GM19463 (cell line): Measurements from ENCODE around the gene AVPR1A.
"Not testable (repeated sequence)": the region's sequence is repeated elsewhere in the genome, so short reads cannot be mapped to it uniquely, and the experiment has no call there.

Experiments used
- ATAC-seq: cut with Tn5 transposase; IDR thresholded peaks from one replicate; pipeline ENCODE4 v1.9.1; 2021; ENCODE audit warnings: mild to moderate bottlenecking, moderate library complexity; ENCODE audit not compliant: unreplicated experiment

Gene AVPR1A

DNA sequence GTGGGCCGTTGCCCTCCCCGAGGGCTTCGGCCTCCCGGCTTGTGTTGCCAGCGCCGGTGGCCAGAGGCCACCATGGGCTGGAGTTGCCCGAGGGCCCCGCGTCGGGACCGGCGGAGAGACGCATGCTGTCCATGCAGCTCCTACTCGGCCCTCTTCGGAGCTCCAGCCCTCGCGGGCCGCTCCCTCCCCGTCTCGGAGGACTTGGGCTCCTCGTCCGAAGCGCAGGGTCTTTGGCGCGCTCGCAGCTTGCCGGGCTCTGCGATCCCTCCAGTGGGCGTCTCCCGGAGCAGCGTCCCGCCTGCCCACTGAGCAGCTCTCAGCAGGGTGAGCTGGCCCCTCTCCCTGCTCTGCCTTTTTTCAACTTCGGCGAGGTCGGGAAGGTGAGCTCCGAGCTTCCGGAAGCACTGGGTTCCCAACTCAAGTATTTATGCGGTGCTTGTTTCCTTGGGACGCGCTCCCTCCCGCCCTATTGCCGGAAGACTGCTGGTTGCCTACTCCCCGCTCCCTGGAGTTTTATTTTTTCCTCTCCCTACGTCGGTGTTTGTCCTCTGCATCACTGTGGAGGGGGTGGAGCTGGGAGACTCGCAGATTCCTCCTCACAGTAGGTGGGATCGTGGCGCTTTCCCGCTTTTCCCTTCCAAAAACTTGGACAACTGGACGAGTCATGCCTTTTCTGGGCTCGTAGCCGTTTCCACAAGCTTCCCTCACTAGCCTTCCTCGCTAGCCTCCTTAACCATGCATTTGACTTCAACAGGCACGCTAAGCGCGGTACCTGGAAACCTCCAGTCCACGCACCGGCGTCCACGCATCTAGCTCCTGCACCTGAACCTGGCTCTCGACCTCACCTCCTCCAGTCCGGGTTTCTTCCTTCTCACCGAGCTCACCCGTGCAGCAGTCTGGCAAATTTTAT is at the start of gene AVPR1A:
Gene AVPR1A (minus strand): TSS at position 489 of the 910 bp plus-strand sequence. CDS start 365 bp downstream, at position 124.
- ATAC-seq: no peak

DNA sequence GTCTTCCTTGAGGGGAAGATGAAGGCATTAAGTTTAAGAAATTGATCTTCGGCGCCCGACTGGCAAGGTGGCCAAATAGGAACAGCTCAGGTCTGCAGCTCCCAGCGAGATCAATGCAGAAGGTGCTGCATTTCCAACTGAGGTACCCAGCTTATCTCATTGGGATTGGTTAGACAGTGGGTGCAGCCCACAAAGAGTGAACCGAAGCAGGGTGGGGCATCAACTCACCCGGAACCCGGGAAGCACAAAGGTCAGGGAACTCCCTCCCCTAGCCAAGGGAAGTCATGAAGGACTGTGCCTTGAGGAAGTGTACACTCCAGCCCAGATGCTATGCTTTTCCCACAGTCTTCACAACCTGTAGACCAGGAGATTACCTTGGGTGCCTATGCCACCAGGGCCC is 45.2 kb upstream of the AVPR1A start:
- ATAC-seq: no peak

DNA sequence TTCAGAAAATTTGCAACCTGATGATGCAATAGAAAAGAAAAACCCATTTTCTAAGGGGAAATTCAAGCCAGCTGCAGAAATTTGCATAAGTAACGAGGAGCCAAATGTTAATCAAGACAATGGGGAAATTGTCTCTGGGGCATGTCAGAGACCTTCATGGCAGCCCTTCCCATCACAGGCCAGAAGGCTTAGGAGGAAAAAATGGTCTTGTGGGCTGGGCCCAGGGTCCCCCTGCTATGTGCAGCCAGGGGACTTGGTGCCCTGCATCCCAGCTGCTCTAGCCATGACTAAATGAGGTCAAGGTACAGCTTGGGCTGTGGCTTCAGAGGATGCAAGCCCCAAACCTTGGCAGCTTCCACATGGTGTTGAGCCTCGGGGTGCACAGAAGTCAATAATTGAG is 28.2 kb upstream of the AVPR1A start:
- no peak for ATAC-seq

- ATAC-seq: no peak
These were observed 19.3 kb upstream of the AVPR1A start for GRCh38 chr12:63170321-63170720.

GRCh38 chr12:63167741-63168140 is 16.7 kb upstream of the AVPR1A start:
- not testable (repeated sequence) for ATAC-seq

- ATAC-seq: no peak
These were observed 13.9 kb upstream of the AVPR1A start for GRCh38 chr12:63164911-63165310.

DNA sequence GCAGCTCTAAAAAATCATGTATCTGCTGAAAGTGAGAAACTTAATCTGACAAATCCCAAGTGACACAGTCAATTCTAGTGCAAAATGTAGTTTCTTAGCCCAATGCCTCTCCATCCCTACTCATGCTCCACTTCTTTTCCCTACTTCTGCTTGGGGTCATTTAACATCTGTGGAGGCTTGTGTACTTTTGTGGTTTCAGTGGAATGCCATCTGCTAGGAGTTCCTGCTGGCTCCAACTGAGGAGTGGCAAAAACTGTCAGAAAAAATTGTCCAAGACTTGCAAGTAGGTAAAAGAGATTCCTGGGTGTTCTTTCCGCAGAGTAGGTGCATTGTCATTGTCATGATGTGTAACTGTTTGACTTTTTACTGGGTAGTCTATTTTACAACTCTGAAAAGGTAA is 12.5 kb upstream of the AVPR1A start:
- no peak for ATAC-seq

GRCh38 chr12:63155375-63155774 is 4.4 kb upstream of the AVPR1A start:
- no peak for ATAC-seq

GRCh38 chr12:63154560-63154959 is 3.6 kb upstream of the AVPR1A start:
- no peak for ATAC-seq

- no peak for ATAC-seq
These were observed 1.3 kb upstream of the AVPR1A start for GRCh38 chr12:63152321-63152700.

- ATAC-seq: peak; percentile 81
These were observed 771 bp upstream of the AVPR1A start for GRCh38 chr12:63151623-63152320.

GRCh38 chr12:63149909-63150712 is 890 bp downstream of the AVPR1A start:
- no peak for ATAC-seq

DNA sequence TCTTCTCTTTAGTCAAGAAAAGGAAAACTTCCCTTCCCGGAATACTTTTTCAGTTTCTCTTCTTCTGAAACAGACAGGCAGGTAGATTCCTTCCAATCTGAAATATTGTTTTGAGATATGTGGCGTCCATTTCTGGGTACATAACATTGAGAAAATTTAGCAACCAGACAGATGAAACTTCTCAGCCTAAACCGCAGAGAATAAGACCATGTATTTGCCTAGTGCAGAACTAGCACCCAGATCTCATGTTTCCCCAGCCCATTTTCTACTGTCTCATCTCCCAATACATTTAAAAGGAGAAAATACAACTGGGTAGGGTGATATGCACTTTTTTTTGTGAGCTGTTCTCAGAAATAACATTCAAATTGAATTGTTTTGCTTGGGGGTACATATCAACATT is 6.4 kb downstream of the AVPR1A start:
- no peak for ATAC-seq

GRCh38 chr12:63138488-63138887 is 12.5 kb downstream of the AVPR1A start:
- no peak for ATAC-seq

DNA sequence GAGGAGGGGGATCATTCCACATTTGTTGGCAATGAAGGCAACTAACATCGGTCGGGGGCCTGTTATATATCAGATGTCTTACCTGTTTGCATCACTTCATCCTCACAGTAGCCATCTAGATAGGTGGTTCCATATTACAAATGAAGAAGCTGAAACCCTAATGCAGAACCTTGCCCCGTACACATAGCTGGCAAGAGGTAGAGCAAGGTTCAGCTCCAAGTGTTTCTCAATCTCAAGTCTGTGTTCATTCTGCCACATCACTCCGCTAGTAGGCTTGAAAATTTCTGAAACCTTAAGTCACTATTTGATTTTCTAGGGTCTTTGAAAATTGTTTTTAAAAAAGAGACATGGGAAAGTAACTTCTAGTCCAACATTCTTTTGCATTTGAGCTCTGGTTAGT is 17.0 kb downstream of the AVPR1A start:
- no peak for ATAC-seq

DNA sequence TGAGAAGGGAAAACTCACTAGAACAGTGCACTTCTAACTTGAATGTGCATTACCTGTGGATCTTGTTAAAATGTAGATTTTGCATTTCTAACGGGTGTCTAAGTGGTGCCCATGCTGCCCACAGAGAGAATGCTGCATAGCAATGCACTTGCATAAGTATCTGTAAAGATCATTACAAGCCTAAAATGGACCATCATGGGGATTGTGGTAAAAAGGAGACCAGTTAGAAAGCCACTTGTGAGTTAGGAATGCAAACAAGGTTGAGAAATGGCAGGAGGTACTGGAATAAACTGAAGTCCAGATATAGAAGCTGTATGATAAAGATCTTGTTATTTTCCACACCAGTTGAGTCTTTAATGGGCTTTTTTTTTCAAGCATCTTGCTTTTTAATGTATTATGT is 18.8 kb downstream of the AVPR1A start:
- ATAC-seq: no peak

DNA sequence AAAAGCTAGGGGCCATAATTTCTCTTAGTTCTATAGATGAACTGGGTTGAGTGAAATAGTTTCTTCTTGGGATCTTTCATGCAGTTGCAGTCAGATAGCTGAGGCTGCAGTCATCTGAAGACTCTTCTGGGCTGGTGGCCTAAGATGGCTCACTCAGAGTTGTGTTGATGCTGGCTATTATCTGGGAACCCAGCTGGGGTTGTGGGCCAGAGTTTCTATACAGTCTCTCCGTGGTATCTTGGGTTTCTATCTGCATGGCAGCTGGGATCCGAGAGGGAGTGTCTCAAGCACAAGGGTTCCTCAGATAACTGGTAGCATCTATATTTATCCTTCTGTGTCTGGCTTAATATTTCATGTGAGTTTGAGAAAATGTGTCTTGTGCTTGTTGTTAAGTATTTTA is 21.1 kb downstream of the AVPR1A start:
- ATAC-seq: no peak

- no peak for ATAC-seq
These were observed 26.2 kb downstream of the AVPR1A start for GRCh38 chr12:63124778-63125177.

- no peak for ATAC-seq
These were observed 47.4 kb downstream of the AVPR1A start for GRCh38 chr12:63103494-63104131.

DNA sequence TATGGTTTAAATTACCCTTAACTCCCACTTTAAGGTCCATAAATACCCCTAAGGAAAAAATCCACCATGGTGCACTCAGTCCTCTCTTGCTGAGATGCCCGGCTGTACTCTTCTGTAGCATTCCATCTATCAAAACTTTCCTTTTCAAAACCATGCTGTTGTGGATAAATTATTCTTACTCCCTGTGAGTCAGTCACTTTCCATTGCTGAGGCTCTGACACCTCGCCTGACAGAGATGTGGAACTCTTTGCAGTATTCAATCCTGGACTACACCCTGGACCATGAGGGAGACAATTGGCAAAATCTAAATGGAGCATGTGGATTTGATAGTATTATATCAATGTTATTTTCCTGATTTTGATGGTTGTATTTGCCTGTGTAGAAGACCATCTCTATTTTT is 49.1 kb downstream of the AVPR1A start:
- ATAC-seq: no peak

- ATAC-seq: no peak
These were observed 52.1 kb downstream of the AVPR1A start for GRCh38 chr12:63098851-63099250.
